HFF-Myc (cell line): ENCODE data around the gene DDI2.
A peak's percentile ranks its signal among the peaks of the same experiment; 100 is the strongest.

Experiments
- DNase-seq: peaks from one replicate; pipeline ENCODE4 v3.0.0-alpha.2; 2011; ENCODE audit warnings: low read depth; ENCODE audit errors: extremely low read depth
- H3K4me3 ChIP-seq: replicated peaks from 2 replicates; pipeline ENCODE4 v1.5.1; 2011; ENCODE audit warnings: low read depth, mild to moderate bottlenecking, control low read depth, low read length
- TF ChIP-seq, protein P1 (sequence below): IDR thresholded peaks from 2 replicates; pipeline ENCODE4 v1.5.1; 2012; ENCODE audit warnings: mild to moderate bottlenecking, low read depth, low read length, control low read depth; ENCODE audit errors: missing control alignments

The DDI2 gene

DNA sequence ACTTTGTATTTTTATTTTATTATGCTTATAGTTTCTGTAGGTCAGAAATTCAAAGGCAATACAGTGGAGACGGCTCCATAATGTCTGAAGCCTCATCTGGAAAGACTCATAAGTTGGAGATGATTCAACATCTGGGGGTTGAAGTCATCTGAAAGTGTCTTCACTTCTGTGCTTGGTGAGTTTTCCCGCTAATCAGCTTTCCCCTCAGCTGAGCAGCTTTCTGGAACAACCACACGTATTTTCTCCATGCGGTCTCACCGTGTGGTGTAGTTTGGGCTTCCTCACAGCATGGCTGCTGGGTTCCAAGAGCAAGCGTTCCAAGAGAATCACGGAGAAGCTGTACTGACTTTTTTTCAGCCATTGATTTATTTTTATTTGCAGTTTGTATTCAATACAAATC is 7.6 kb upstream of the DDI2 start:
- TF ChIP-seq, protein P1, sequence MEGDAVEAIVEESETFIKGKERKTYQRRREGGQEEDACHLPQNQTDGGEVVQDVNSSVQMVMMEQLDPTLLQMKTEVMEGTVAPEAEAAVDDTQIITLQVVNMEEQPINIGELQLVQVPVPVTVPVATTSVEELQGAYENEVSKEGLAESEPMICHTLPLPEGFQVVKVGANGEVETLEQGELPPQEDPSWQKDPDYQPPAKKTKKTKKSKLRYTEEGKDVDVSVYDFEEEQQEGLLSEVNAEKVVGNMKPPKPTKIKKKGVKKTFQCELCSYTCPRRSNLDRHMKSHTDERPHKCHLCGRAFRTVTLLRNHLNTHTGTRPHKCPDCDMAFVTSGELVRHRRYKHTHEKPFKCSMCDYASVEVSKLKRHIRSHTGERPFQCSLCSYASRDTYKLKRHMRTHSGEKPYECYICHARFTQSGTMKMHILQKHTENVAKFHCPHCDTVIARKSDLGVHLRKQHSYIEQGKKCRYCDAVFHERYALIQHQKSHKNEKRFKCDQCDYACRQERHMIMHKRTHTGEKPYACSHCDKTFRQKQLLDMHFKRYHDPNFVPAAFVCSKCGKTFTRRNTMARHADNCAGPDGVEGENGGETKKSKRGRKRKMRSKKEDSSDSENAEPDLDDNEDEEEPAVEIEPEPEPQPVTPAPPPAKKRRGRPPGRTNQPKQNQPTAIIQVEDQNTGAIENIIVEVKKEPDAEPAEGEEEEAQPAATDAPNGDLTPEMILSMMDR: no peak
- DNase-seq: no peak
- H3K4me3 ChIP-seq: no peak overlapping the region

DNA sequence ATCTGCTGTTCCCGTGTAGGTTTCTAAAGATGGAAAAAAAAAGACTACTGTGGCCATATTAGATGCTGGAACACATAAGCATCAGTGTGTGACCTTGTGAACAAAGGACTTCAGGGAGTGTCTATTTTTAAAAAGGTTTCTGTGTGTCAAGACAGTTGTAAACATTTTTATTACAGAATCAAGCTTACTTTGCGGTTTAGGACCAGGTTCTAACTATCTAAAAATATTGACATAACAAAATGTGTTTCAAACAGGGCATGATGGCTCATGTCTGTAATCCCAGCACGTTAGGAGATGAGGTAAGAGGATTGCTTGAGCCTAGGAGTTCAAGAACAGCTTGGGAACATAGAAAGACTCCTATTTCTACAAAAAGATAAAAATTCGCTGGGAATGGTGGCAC is 7.1 kb upstream of the DDI2 start:
- TF ChIP-seq, protein P1: no peak
- DNase-seq: no peak
- H3K4me3 ChIP-seq: no peak overlapping the region

GRCh38 chr1:15616373-15617172 is 685 bp upstream of the DDI2 start:
- DNase-seq: no peak
- H3K4me3 ChIP-seq: peak overlapping the region; percentile 34
- TF ChIP-seq, protein P1: no peak

DNA sequence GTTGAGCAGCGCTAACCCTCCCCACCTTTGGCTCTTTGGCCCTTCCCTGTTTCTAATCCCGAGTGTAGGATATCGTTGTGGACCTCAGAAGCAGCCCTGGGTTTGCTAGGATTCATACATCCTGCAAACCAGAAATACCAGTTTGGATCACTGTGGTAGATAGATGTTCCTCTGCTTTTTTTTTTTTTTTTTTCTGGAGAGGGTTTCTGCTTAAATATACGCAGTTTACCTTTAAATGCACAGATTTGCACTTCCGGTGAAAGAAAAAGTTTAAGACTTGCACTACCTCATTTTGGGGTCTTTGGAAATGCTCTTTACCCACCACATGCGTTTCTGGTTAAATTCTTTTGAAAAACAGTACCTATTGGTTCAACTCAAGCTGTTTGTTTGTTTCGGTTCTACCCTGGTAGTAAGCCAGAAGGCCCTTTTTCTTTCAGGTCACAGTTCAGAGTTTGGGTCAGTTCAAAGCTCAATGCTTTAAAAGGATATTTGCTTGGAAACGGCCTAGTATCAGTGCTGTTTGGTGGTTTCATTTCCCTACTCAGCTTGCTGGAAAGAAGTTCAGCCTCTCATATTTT is 908 bp downstream of the DDI2 start:
- no peak for DNase-seq

DNA sequence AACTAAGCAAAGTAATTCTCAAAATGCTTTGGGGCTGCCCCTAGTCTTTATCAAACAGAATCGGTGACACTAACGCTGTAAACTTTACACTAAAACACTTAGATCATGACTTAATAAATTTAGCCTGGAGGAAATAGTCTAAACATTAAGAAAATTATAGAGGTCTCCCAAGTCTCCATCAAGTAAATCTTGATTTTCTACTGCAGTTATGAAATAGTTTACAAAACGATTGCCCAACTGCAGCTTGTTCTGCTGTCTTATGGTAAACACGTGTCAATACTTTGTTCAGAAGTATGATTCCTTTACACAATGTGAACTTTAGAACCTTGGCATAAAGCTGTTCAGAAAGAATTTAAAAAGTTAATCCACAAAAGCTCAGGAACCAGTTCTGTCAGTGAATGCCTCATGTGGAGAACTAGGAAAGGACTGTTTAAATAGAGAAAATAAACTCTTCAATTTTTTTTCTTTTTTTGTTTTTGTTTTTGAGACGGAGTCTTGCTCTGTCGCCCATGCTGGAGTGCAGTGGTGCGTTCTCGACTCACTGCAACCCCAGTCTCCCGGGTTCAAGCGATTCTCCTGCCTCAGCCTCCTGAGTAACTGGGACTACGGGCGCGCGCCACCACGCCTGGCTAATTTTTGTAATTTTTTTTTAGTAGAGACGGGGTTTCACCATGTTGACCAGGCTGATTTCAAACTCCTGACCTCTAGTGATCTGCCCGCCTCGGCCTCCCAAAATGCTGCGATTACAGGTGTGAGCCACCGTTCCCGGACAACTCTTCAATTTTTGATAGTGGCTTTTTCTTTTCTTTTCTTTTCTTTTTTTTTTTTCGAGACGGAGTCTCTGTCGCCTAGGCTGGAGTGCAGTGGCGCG is 1.6 kb downstream of the DDI2 start:
- DNase-seq: no peak
- TF ChIP-seq, protein P1: no peak
- peak overlapping the region; percentile 98 for H3K4me3 ChIP-seq

More for the DNA sequence above, 908 bp downstream of the DDI2 start:
- H3K4me3 ChIP-seq: peak overlapping the region; percentile 98
- TF ChIP-seq, protein P1: no peak

- TF ChIP-seq, protein P1: no peak
- DNase-seq: no peak
- H3K4me3 ChIP-seq: peak overlapping the region; percentile 98; the same call in 1 of the 2 replicates
These were observed 2.9 kb downstream of the DDI2 start for GRCh38 chr1:15620155-15620545.
